ENCODE results near the gene DOCK3. TPM values are rescaled to one million over a fixed set of nuclear protein-coding genes. Genes with fewer than 3 reads are reported as not detected.
A peak's percentile ranks its signal among the peaks of the same experiment; 100 is the strongest.
"Not testable (repeated sequence)": the region's sequence is repeated elsewhere in the genome, so short reads cannot be mapped to it uniquely, and the experiment has no call there.

Gene DOCK3
- total RNA-seq, 1 experiment from 2014 or later, result 0.14 TPM

GRCh38 chr3:51385621-51386091 lies 710.9 kb downstream of the DOCK3 start:
- ChIA-PET POLR2A (interaction anchor here (0.6 to 3.1 kb wide), 18 partner anchors 11 to 818 kb away, joined by 3 to 28 read pairs (median 4); partner anchors contain the start of genes ACY1, C3orf18, CISH and DCAF1), CTCF (interaction anchor here (0.5 to 3.7 kb wide), 8 partner anchors 15 to 833 kb away, joined by 3 to 29 read pairs (median 4); no protein-coding TSS in a partner anchor)
- TF ChIP-seq, protein P1, sequence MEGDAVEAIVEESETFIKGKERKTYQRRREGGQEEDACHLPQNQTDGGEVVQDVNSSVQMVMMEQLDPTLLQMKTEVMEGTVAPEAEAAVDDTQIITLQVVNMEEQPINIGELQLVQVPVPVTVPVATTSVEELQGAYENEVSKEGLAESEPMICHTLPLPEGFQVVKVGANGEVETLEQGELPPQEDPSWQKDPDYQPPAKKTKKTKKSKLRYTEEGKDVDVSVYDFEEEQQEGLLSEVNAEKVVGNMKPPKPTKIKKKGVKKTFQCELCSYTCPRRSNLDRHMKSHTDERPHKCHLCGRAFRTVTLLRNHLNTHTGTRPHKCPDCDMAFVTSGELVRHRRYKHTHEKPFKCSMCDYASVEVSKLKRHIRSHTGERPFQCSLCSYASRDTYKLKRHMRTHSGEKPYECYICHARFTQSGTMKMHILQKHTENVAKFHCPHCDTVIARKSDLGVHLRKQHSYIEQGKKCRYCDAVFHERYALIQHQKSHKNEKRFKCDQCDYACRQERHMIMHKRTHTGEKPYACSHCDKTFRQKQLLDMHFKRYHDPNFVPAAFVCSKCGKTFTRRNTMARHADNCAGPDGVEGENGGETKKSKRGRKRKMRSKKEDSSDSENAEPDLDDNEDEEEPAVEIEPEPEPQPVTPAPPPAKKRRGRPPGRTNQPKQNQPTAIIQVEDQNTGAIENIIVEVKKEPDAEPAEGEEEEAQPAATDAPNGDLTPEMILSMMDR (IDR thresholded peaks at IDR 0.05; ENCODE audit: unreplicated experiment), result no peak
- Mint-ChIP-seq H3K27me3 (ENCODE audit: insufficient read depth, unreplicated experiment) (no peaks in the 10 kb centered on the region), H3K36me3 (ENCODE audit: insufficient read depth, unreplicated experiment) (peaks cover 14% of the 10 kb centered on the region), H3K4me1 (ENCODE audit: insufficient read depth, unreplicated experiment) (peaks cover 26% of the 10 kb centered on the region), H3K9me3 (ENCODE audit: unreplicated experiment) (no peaks in the 10 kb centered on the region), H3K4me3 (ENCODE audit: unreplicated experiment) (peak overlapping the region; percentile 90), H3K27ac (ENCODE audit: low read depth, unreplicated experiment) (peak overlapping the region; percentile 98)
- no TSS peak for BruUV-seq (replicated peaks)
- DNase-seq (ENCODE audit: unreplicated experiment), result no peak
- intact Hi-C loops (cut with micrococcal nuclease), result loop anchor here (2.0 to 5.0 kb wide), 2 partner anchors 287 to 769 kb away; partner anchors contain the start of genes MAPKAPK3 and TEX264

DNA sequence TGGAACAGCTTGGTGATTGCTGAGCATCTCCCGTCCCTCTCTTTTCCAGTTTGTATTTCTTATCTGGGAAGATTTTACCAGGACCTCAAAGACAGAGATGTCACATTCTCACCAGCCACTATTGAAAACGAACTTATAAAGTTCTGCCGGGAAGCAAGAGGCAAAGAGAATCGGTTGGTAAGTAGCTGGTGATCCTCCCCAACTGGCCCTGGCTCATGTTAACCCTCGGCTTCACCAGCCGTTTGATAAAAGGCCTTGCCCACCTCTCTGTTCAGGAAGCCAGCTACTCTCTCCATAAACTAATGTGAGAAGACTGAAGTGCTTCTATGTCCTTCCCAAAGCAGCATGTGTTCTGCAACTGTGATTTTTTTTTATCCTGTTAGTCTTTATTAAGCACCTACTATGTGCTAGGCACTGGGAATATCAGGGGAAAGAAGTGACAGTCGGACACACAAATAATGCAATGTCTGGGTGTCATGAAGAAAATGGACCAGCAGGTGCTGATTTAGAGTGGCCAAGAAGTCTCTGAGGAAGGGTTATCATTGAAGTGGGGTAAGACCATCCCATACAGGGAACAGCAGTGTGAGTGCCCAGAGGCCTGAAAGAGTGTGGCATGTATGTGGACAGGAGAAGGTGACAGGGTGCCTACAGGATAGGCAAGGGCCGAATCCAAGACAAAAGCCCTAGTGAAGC lies 711.6 kb downstream of the DOCK3 start:
- Mint-ChIP-seq H3K36me3 (ENCODE audit: insufficient read depth, unreplicated experiment) (peaks cover 14% of the 10 kb centered on the region), H3K9me3 (ENCODE audit: unreplicated experiment) (no peaks in the 10 kb centered on the region), H3K27me3 (ENCODE audit: insufficient read depth, unreplicated experiment) (no peaks in the 10 kb centered on the region), H3K4me3 (ENCODE audit: unreplicated experiment) (peak overlapping the region; percentile 90), H3K27ac (ENCODE audit: low read depth, unreplicated experiment) (peak overlapping the region; percentile 98), H3K4me1 (ENCODE audit: insufficient read depth, unreplicated experiment) (peaks cover 26% of the 10 kb centered on the region)
- no peak for DNase-seq (ENCODE audit: unreplicated experiment)
- TF ChIP-seq, protein P1 (IDR thresholded peaks at IDR 0.05; ENCODE audit: unreplicated experiment), result no peak
- CTCF ChIA-PET, result interaction anchor here (0.5 to 4.7 kb wide), 10 partner anchors 16 to 816 kb away, joined by 3 to 59 read pairs (median 3); partner anchors contain the start of gene MAPKAPK3
- POLR2A ChIA-PET, result interaction anchor here (0.7 to 3.1 kb wide), 12 partner anchors 10 to 817 kb away, joined by 3 to 28 read pairs (median 5); partner anchors contain the start of genes CISH, DCAF1, HEMK1 and MAPKAPK3
- BruUV-seq (replicated peaks), result TSS peak; percentile 47
- intact Hi-C loops (cut with micrococcal nuclease), result loop anchor here (5.0 kb wide), 1 partner anchor 286 kb away; the partner anchor contains the start of gene TEX264

GRCh38 chr3:51386852-51387229 lies 712.1 kb downstream of the DOCK3 start:
- no peak for DNase-seq (ENCODE audit: unreplicated experiment)
- ChIA-PET CTCF (interaction anchor here (0.6 to 4.7 kb wide), 7 partner anchors 15 to 786 kb away, joined by 3 to 59 read pairs (median 3); partner anchors contain the start of gene MAPKAPK3), POLR2A (interaction anchor here (0.7 to 3.1 kb wide), 3 partner anchors 411 to 817 kb away, joined by 4 to 28 read pairs (median 27); partner anchors contain the start of genes HEMK1 and MAPKAPK3)
- no peaks in the 10 kb centered on the region for H3K27me3 Mint-ChIP-seq (ENCODE audit: insufficient read depth, unreplicated experiment)
- peak overlapping the region; percentile 98 for H3K27ac Mint-ChIP-seq (ENCODE audit: low read depth, unreplicated experiment)
- H3K4me3 Mint-ChIP-seq (ENCODE audit: unreplicated experiment), result peak overlapping the region; percentile 90
- no TSS peak for BruUV-seq (replicated peaks)
- intact Hi-C loops (cut with micrococcal nuclease), result loop anchor here (5.0 kb wide), 1 partner anchor 285 kb away; the partner anchor contains the start of gene TEX264
- H3K36me3 Mint-ChIP-seq (ENCODE audit: insufficient read depth, unreplicated experiment), result peaks cover 14% of the 10 kb centered on the region
- peaks cover 26% of the 10 kb centered on the region for H3K4me1 Mint-ChIP-seq (ENCODE audit: insufficient read depth, unreplicated experiment)
- H3K9me3 Mint-ChIP-seq (ENCODE audit: unreplicated experiment), result no peaks in the 10 kb centered on the region
- TF ChIP-seq, protein P1 (IDR thresholded peaks at IDR 0.05; ENCODE audit: unreplicated experiment), result no peak

DNA sequence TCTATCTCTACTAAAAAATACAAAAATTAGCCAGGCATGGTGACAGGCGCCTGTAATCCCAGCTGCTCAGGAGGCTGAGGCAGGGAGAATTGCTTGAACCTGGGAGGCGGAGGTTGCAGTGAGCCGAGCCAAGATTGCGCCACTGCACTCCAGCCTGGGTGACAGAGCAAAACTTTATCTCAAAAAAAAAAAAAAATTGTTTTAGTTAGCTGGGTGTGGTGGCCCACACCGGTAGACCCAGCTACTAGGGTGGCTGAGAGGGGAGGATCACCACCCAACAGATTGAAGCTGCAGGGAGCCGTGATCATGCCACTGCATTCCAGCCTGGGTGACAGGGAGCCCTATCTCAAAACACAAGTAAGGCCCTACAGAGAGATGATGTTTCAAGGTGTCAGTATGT lies 712.6 kb downstream of the DOCK3 start:
- Mint-ChIP-seq H3K27ac (ENCODE audit: low read depth, unreplicated experiment) (peak overlapping the region; percentile 98), H3K36me3 (ENCODE audit: insufficient read depth, unreplicated experiment) (peaks cover 14% of the 10 kb centered on the region), H3K4me3 (ENCODE audit: unreplicated experiment) (peak overlapping the region; percentile 90), H3K4me1 (ENCODE audit: insufficient read depth, unreplicated experiment) (peaks cover 26% of the 10 kb centered on the region)
- DNase-seq (ENCODE audit: unreplicated experiment); H3K27me3 Mint-ChIP-seq (ENCODE audit: insufficient read depth, unreplicated experiment); BruUV-seq (replicated peaks); H3K9me3 Mint-ChIP-seq (ENCODE audit: unreplicated experiment): not testable (repeated sequence)
- intact Hi-C loops (cut with micrococcal nuclease), result loop anchor here (5.0 kb wide), 1 partner anchor 285 kb away; the partner anchor contains the start of gene TEX264
- ChIA-PET POLR2A (interaction anchor here (0.6 kb wide), 2 partner anchors 462 to 769 kb away, joined by 3 read pairs; no protein-coding TSS in a partner anchor), CTCF (interaction anchor here (0.6 to 4.7 kb wide), 11 partner anchors 16 to 931 kb away, joined by 3 to 59 read pairs (median 4); partner anchors contain the start of genes DCAF1, HEMK1 and MAPKAPK3)
